HepG2 (cell line): Measurements from ENCODE around the gene TPPP2. TPM values are rescaled to one million over a fixed set of nuclear protein-coding genes. Genes with fewer than 3 reads are reported as not detected.

Experiments
- HMG20A ChIP-seq: IDR thresholded peaks from 2 replicates; pipeline ENCODE4 v1.6.1; 2016; ENCODE audit warnings: borderline replicate concordance
- MEIS2 ChIP-seq: sonication (generic); formaldehyde crosslinking; IDR thresholded peaks from 2 replicates; pipeline ENCODE4 v1.9.0; 2021; ENCODE audit warnings: mild to moderate bottlenecking, missing genetic modification reagents
- MXD4 ChIP-seq: IDR thresholded peaks from 2 replicates; pipeline ENCODE4 v1.6.1; 2016; ENCODE audit warnings: mild to moderate bottlenecking, missing biosample characterization, missing genetic modification reagents
- NCOR1 ChIP-seq: fragments of 200-600 bp; sonication (generic); IDR thresholded peaks from 2 replicates; pipeline ENCODE4 v1.7.0; 2017; ENCODE audit warnings: antibody characterized with exemption, low read length, borderline replicate concordance
- POLR2AphosphoS5 ChIP-seq: IDR thresholded peaks from 2 replicates; pipeline ENCODE4 v1.6.1; 2012; ENCODE audit warnings: low read depth, low read length
- RARA ChIP-seq: IDR thresholded peaks from 2 replicates; pipeline ENCODE4 v1.6.1; 2016; ENCODE audit warnings: missing genetic modification reagents, missing compliant biosample characterization
- REXO4 ChIP-seq: sonication (generic); formaldehyde crosslinking; IDR thresholded peaks from 2 replicates; pipeline ENCODE4 v1.8.0; 2022; ENCODE audit warnings: missing genetic modification reagents, mild to moderate bottlenecking, borderline replicate concordance
- RFX1 ChIP-seq: fragments of 450-650 bp; IDR thresholded peaks from 2 replicates; pipeline ENCODE4 v1.6.1; 2017
- SOX6 ChIP-seq, 2 experiments: fragments of 450-650 bp in 1 of 2; sonication (generic) in 1 of 2; formaldehyde crosslinking in 1 of 2; IDR thresholded peaks; 2 replicates each; pipeline versions ENCODE4 v1.4.0 to v1.6.1; 2017 to 2020; ENCODE audit warnings: antibody characterized with exemption in 1 of 2, mild to moderate bottlenecking in 1 of 2, missing genetic modification reagents in 1 of 2
- ZNF205 ChIP-seq: IDR thresholded peaks from 2 replicates; pipeline ENCODE4 v1.6.1; 2018; ENCODE audit warnings: missing biosample characterization, missing genetic modification reagents
- ZNF335 ChIP-seq: sonication (generic); formaldehyde crosslinking; IDR thresholded peaks from 2 replicates; pipeline ENCODE4 v1.4.0; 2020; ENCODE audit warnings: missing genetic modification reagents
- polyA plus RNA-seq, 8 experiments: library from polyadenylated mRNA; depleted of rRNA in 3 of 8; stranded (reverse) in 7 of 8; unstranded in 1 of 8; fragments of >200 nt; fragmentation: Illumina TruSeq in 4 of 8; extraction: Trizol in 4 of 8; gene quantifications; 2 replicates each; pipeline versions ENCODE4 v1.2.1 to v1.2.3, GENCODE V29; 2011 to 2016; ENCODE audit warnings: low read depth in 4 of 8, missing spikeins in 1 of 8, mixed read lengths in 1 of 8; ENCODE audit not compliant: insufficient read depth in 1 of 8
- total RNA-seq, 5 experiments: library from RNA; depleted of rRNA; stranded (reverse); fragments of >200 nt; fragmentation: Illumina TruSeq; extraction: Trizol; gene quantifications; 2 replicates each; pipeline ENCODE4 v1.2.3, GENCODE V29; 2016; ENCODE audit warnings: low read depth in 1 of 5
- TF ChIP-seq, protein P1 (sequence below): sonication (generic); formaldehyde crosslinking; IDR thresholded peaks from 2 replicates; pipeline ENCODE4 v1.5.1; 2020; ENCODE audit warnings: missing genetic modification reagents, mild to moderate bottlenecking, borderline replicate concordance
- TF ChIP-seq, protein P2 (sequence below): sonication (generic); formaldehyde crosslinking; IDR thresholded peaks from 2 replicates; pipeline ENCODE4 v1.5.0; 2020; ENCODE audit warnings: missing genetic modification reagents, mild to moderate bottlenecking, borderline replicate concordance
- TF ChIP-seq, protein P3 (sequence below): sonication (generic); formaldehyde crosslinking; IDR thresholded peaks from 2 replicates; pipeline ENCODE4 v1.8.1; 2023; ENCODE audit warnings: mild to moderate bottlenecking, inconsistent platforms, moderate library complexity, missing genetic modification reagents, borderline replicate concordance
- TF ChIP-seq, protein P4 (sequence below): IDR thresholded peaks from 2 replicates; pipeline ENCODE4 v1.6.1; 2018; ENCODE audit warnings: missing genetic modification reagents, mild to moderate bottlenecking, missing compliant biosample characterization
- TF ChIP-seq, protein P5 (sequence below): sonication (generic); formaldehyde crosslinking; IDR thresholded peaks from 2 replicates; pipeline ENCODE4 v1.9.0; 2022; ENCODE audit warnings: missing genetic modification reagents, mild to moderate bottlenecking, borderline replicate concordance

TPPP2 gene
- total and polyA plus RNA-seq, 2 of the 13 experiments (the other 11 are each of a cell fraction or from before 2014, with no cell fraction given): 0.58 to 4.2 TPM

DNA sequence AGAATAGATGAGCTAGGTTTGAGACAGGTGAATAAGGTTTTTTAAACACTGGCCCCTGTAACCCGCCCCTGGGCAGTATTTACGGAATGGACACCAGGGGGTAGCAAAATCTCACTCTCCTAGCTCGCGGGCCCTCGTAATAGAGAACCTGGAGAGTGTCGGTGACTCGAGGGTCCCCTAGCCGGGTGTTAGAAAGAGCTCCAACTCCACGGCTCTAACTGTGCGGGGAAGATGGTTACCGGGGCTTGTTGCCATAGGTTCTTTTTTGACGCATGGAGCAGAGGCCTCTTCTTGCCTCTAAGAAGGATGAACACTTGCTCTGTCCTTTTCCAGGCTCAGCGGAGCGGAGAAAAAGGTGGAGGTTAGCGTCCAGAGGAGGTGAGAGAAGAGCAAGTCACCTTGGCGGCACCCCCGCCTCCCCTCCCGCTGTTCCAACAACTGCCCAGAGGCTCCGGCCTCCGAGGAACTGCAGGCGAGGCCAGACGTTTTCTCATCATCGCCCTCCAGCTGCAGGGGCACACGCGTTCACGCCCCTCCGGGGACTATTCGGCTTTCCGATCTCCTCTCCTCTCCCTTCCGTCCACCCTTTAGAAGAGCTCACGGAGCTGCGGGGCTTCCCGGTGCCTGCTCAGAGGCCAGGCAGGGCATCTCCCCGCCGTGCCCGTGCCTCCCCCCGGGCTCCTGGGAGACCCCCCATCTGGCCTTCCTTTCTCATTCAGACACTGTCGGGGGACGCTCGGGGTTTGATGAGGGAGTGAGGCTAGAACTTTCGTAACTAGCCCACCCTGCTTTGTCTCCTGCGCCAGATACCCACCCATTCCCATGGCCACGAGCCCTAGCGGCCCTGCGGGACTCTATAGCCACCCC, 38.7 kb downstream of the TPPP2 start (continued):
- TF ChIP-seq, protein P1, sequence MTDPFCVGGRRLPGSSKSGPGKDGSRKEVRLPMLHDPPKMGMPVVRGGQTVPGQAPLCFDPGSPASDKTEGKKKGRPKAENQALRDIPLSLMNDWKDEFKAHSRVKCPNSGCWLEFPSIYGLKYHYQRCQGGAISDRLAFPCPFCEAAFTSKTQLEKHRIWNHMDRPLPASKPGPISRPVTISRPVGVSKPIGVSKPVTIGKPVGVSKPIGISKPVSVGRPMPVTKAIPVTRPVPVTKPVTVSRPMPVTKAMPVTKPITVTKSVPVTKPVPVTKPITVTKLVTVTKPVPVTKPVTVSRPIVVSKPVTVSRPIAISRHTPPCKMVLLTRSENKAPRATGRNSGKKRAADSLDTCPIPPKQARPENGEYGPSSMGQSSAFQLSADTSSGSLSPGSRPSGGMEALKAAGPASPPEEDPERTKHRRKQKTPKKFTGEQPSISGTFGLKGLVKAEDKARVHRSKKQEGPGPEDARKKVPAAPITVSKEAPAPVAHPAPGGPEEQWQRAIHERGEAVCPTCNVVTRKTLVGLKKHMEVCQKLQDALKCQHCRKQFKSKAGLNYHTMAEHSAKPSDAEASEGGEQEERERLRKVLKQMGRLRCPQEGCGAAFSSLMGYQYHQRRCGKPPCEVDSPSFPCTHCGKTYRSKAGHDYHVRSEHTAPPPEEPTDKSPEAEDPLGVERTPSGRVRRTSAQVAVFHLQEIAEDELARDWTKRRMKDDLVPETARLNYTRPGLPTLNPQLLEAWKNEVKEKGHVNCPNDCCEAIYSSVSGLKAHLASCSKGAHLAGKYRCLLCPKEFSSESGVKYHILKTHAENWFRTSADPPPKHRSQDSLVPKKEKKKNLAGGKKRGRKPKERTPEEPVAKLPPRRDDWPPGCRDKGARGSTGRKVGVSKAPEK (CRISPR knock-in tag): 0 out of 2 replicates have a peak, but pooled peaks have one; percentile 14
- TF ChIP-seq, protein P2, sequence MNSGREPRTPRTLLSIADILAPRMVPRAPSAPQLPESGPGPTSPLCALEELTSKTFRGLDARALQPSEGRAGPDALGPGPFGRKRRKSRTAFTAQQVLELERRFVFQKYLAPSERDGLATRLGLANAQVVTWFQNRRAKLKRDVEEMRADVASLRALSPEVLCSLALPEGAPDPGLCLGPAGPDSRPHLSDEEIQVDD (CRISPR knock-in tag): no peak
- TF ChIP-seq RARA (CRISPR knock-in tag) (peak; percentile 28; the same call in 1 of the 2 replicates), ZNF335 (CRISPR knock-in tag) (no peak), MXD4 (CRISPR knock-in tag) (no peak; the same call in 1 of the 2 replicates), REXO4 (CRISPR knock-in tag) (no peak), HMG20A (CRISPR knock-in tag) (no peak), ZNF205 (CRISPR knock-in tag) (no peak), NCOR1 (peak; percentile 13; the same call in 1 of the 2 replicates), MEIS2 (no peak), SOX6 (IDR thresholded peaks at IDR 0.05) (no peak), SOX6 (CRISPR knock-in tag; IDR thresholded peaks at IDR 0.05) (no peak), RFX1 (no peak), POLR2AphosphoS5 (no peak)
- TF ChIP-seq, protein P3, sequence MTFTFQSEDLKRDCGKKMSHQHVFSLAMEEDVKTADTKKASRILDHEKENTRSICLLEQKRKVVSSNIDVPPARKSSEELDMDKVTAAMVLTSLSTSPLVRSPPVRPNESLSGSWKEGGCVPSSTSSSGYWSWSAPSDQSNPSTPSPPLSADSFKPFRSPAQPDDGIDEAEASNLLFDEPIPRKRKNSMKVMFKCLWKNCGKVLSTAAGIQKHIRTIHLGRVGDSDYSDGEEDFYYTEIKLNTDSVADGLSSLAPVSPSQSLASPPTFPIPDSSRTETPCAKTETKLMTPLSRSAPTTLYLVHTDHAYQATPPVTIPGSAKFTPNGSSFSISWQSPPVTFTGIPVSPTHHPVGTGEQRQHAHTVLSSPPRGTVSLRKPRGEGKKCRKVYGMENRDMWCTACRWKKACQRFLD (CRISPR knock-in tag): no peak
- TF ChIP-seq, protein P4, sequence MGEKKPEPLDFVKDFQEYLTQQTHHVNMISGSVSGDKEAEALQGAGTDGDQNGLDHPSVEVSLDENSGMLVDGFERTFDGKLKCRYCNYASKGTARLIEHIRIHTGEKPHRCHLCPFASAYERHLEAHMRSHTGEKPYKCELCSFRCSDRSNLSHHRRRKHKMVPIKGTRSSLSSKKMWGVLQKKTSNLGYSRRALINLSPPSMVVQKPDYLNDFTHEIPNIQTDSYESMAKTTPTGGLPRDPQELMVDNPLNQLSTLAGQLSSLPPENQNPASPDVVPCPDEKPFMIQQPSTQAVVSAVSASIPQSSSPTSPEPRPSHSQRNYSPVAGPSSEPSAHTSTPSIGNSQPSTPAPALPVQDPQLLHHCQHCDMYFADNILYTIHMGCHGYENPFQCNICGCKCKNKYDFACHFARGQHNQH (CRISPR knock-in tag): peak; percentile 41; the same call in 1 of the 2 replicates
- TF ChIP-seq, protein P5, sequence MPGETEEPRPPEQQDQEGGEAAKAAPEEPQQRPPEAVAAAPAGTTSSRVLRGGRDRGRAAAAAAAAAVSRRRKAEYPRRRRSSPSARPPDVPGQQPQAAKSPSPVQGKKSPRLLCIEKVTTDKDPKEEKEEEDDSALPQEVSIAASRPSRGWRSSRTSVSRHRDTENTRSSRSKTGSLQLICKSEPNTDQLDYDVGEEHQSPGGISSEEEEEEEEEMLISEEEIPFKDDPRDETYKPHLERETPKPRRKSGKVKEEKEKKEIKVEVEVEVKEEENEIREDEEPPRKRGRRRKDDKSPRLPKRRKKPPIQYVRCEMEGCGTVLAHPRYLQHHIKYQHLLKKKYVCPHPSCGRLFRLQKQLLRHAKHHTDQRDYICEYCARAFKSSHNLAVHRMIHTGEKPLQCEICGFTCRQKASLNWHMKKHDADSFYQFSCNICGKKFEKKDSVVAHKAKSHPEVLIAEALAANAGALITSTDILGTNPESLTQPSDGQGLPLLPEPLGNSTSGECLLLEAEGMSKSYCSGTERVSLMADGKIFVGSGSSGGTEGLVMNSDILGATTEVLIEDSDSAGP (CRISPR knock-in tag): peak; percentile 46; the same call in 1 of the 2 replicates
